GM12873 (cell line): ENCODE data around the gene ARMC12.

Source experiments
- CTCF ChIP-seq: IDR thresholded peaks from 2 replicates; pipeline ENCODE4 v1.5.1; 2012; ENCODE audit warnings: low read depth, mild to moderate bottlenecking, moderate library complexity, low read length, control low read depth; ENCODE audit not compliant: insufficient read depth; ENCODE audit errors: missing control alignments

ARMC12 gene

GRCh38 chr6:35722121-35722761 is 14.6 kb upstream of the ARMC12 start:
- no peak for TF ChIP-seq CTCF

GRCh38 chr6:35723587-35723986 is 13.2 kb upstream of the ARMC12 start:
- no peak for TF ChIP-seq CTCF

GRCh38 chr6:35724059-35724458 is 12.8 kb upstream of the ARMC12 start:
- TF ChIP-seq CTCF: no peak

- TF ChIP-seq CTCF: no peak
Observed at GRCh38 chr6:35724471-35724870, 12.4 kb upstream of the ARMC12 start.

GRCh38 chr6:35725081-35725708 is 11.6 kb upstream of the ARMC12 start:
- TF ChIP-seq CTCF: no peak

GRCh38 chr6:35725721-35726438 is 11.0 kb upstream of the ARMC12 start:
- no peak for TF ChIP-seq CTCF

GRCh38 chr6:35727231-35727934 is 9.4 kb upstream of the ARMC12 start:
- TF ChIP-seq CTCF: no peak
